ENCODE data around the gene SLC22A23. TPM values are rescaled to one million over a fixed set of nuclear protein-coding genes. Genes with fewer than 3 reads are reported as not detected.

Gene SLC22A23
- total RNA-seq, 4 donors from 2014 or later = 7.6 to 13.1 (median 9.5) TPM

DNA sequence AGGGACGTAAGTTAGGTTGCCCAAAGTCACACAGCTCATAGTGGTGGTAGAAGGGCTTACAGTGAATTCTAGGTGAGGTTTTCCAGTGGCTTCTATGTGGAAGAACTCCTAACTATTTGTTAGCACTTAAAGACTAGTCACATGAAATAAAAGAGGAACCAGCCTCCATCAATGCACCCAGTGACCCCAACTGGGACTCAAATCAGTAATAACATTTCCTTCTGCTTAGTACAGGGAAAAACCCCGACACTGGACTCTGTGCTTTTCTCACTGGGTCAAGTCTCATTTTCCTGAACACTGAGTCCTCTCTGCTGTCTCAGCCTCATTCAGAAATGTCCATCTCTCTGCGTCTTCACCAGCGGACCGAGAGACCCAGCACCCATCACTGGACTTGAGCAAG, 89.2 kb downstream of the SLC22A23 start:
- no peak overlapping the region for H3K4me3 ChIP-seq
- H3K27me3 ChIP-seq = no peaks in the 10 kb centered on the region
- WGBS = 47% methylated on average over 4 of the region's 5 CpGs
- H3K36me3 ChIP-seq = no peaks in the 10 kb centered on the region
- no peak for DNase-seq (ENCODE audit: extremely low spot score)
- intact Hi-C loops (cut with DNase I) = no loop called here
- no peak overlapping the region for H3K27ac ChIP-seq (replicated peaks in 1 of 4)
- no peaks in the 10 kb centered on the region for H3K9me3 ChIP-seq
- no peak for TF ChIP-seq POLR2AphosphoS5 (IDR thresholded peaks at IDR 0.05)
- TF ChIP-seq, protein P1, sequence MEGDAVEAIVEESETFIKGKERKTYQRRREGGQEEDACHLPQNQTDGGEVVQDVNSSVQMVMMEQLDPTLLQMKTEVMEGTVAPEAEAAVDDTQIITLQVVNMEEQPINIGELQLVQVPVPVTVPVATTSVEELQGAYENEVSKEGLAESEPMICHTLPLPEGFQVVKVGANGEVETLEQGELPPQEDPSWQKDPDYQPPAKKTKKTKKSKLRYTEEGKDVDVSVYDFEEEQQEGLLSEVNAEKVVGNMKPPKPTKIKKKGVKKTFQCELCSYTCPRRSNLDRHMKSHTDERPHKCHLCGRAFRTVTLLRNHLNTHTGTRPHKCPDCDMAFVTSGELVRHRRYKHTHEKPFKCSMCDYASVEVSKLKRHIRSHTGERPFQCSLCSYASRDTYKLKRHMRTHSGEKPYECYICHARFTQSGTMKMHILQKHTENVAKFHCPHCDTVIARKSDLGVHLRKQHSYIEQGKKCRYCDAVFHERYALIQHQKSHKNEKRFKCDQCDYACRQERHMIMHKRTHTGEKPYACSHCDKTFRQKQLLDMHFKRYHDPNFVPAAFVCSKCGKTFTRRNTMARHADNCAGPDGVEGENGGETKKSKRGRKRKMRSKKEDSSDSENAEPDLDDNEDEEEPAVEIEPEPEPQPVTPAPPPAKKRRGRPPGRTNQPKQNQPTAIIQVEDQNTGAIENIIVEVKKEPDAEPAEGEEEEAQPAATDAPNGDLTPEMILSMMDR (IDR thresholded peaks at IDR 0.05) = no peak
- TF ChIP-seq EP300 (IDR thresholded peaks at IDR 0.05) = no peak
- H3K4me1 ChIP-seq = peaks cover 0 to 47% (median 25%) of the 10 kb centered on the region in 4 donors

DNA sequence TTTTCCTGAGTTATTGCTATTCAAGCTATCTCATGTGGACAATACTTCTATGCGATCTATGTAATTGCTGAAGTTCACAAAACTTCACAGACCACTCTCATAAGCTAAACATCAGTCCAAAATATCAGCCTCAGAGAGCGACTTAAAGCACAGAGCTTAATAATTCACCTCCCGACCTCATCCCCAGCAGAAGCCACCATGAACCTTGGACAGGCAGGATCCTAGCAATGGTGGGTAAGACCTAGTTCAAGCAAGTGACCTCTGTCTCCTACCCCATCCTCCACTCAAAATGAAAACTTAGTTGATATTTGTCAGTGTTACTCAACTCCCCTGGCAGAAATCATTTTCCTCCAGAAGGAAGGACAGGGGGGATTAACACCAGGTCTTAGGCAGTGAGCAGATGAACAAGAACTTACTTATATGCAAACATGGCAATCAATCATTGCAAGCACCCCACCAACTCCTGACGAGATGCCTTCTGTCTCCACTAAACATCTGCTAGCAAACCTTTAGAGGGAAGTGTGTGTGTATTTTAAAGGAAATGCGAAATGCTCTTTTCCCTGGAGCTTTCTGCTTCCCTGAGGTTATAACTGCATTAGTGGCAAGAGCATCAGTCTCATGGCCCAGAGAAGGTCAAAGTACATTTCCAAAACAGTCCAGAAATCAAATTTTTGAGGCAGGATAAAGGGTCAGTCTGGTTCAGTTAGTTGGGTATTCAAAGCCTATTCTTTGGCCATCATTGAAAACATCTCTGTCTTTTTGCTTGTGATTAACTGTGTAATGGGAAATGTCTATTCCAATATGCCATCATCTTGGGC, 90.0 kb downstream of the SLC22A23 start:
- Histone ChIP-seq H3K4me3 (no peak overlapping the region), H3K9me3 (no peaks in the 10 kb centered on the region), H3K27me3 (no peaks in the 10 kb centered on the region), H3K4me1 (peaks cover 0 to 39% (median 20%) of the 10 kb centered on the region in 4 donors), H3K27ac (replicated peaks in 1 of 4) (no peak overlapping the region), H3K36me3 (no peaks in the 10 kb centered on the region)
- intact Hi-C loops (cut with DNase I) = no loop called here
- no peak for DNase-seq (ENCODE audit: extremely low spot score)
- WGBS = 84% methylated on average over 5 of the region's 5 CpGs
- TF ChIP-seq, protein P1 (IDR thresholded peaks at IDR 0.05) = no peak
- TF ChIP-seq POLR2AphosphoS5 (IDR thresholded peaks at IDR 0.05) (no peak), POLR2A (IDR thresholded peaks at IDR 0.05; ENCODE audit: low read depth) (no peak), EP300 (IDR thresholded peaks at IDR 0.05) (no peak)

DNA sequence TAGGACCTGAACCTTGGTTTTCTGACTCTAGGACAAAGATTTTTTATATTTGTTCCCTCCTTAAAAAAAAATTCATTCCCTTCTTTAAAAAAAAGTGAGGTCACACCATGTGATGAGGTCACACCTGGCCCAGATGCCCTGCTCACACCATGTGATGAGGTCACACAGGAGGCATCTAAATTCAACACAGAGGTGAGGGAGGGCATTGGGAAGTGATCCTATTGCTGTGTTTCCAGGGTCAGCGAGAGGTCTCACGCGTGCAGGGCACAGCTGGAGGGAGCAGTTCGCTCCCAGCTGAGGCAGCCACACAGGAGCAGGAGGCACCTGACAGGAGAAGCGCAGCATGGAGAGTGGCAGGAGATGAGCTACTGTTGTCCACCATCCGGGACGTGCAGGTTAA, 92.5 kb downstream of the SLC22A23 start:
- Histone ChIP-seq H3K9me3 (no peaks in the 10 kb centered on the region), H3K36me3 (no peaks in the 10 kb centered on the region), H3K4me1 (peaks cover 0 to 24% (median 9%) of the 10 kb centered on the region in 4 donors), H3K27ac (replicated peaks in 1 of 4) (no peak overlapping the region), H3K27me3 (no peaks in the 10 kb centered on the region), H3K4me3 (no peak overlapping the region)
- intact Hi-C loops (cut with DNase I) = no loop called here
- no peak for TF ChIP-seq POLR2AphosphoS5 (IDR thresholded peaks at IDR 0.05)
- TF ChIP-seq, protein P1 (IDR thresholded peaks at IDR 0.05) = no peak
- no peak for TF ChIP-seq POLR2A (IDR thresholded peaks at IDR 0.05; ENCODE audit: low read depth)
- no peak for TF ChIP-seq EP300 (IDR thresholded peaks at IDR 0.05)
- DNase-seq (ENCODE audit: extremely low spot score) = no peak
- 77% methylated on average over 7 of the region's 7 CpGs for WGBS

DNA sequence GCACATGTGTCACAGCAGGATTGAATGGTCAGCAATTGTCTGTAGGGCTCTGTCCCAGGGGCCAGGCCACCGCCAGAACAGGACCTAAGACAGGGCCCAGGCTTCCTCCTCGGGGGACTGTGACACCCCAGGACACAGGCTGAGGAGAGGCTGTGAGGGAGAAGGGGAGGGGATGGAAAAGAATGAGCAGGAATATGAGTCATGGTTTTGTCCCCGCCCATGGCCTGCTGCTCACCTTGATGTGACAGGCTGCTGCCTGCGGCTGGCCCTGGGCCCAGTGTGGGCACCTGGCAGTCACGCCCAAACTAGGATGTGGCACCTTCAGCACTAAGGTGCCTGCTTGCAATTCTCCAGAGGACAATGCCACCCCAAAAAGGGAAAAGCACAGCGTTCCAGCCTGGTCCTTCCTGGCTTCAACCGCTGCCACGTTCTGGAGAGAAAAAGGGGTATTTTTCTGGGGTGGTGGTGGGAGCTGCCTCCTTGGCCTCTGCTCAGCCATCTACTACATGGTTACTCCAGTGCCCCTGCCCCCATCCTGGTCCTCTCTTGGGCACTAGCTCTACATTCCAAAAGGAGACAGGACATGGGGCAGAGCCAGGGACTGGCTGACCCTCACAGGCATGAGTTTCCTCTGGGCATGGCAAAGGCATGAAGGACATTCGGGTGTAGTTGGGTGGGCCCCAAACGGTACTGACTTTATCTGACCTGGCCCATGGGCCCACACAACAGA, 93.4 kb downstream of the SLC22A23 start:
- Histone ChIP-seq H3K4me3 (no peak overlapping the region), H3K36me3 (no peaks in the 10 kb centered on the region), H3K4me1 (peaks cover 0 to 17% (median 13%) of the 10 kb centered on the region in 4 donors), H3K27me3 (no peaks in the 10 kb centered on the region), H3K27ac (replicated peaks in 1 of 4) (no peak overlapping the region), H3K9me3 (no peaks in the 10 kb centered on the region)
- no peak for DNase-seq (ENCODE audit: extremely low spot score)
- intact Hi-C loops (cut with DNase I) = no loop called here
- WGBS = 94% methylated on average over 10 of the region's 10 CpGs
- TF ChIP-seq, protein P1 (IDR thresholded peaks at IDR 0.05) = no peak
- TF ChIP-seq POLR2A (IDR thresholded peaks at IDR 0.05; ENCODE audit: low read depth) (no peak), EP300 (IDR thresholded peaks at IDR 0.05) (no peak), POLR2AphosphoS5 (IDR thresholded peaks at IDR 0.05) (no peak)

All from esophagus muscularis mucosa (tissue), 4 donors.